ENCODE data around the gene C19orf47. TPM values are rescaled to one million over a fixed set of nuclear protein-coding genes. Genes with fewer than 3 reads are reported as not detected.
"Not testable (repeated sequence)": the region's sequence is repeated elsewhere in the genome, so short reads cannot be mapped to it uniquely, and the experiment has no call there.

C19orf47 gene
- total RNA-seq, 1 donor from 2014 or later = 17.4 TPM

DNA sequence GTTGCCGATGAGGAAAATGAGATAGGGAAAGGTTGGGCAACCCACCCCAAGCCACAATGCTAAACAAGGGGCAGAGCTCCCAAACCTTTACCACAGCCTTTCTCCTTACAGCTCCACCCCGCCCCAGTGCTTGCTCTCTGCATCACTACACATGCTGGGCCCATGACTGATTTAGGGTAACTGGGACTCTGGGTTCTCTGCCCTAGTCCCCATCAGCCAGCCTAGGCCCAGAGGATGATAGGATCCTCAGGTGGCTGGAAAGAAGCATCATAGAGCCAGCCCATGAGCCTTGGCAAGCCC lies 11.6 kb downstream of the C19orf47 start:
- intact Hi-C loops (cut with DNase I) = no loop called here
- Histone ChIP-seq H3K4me3 (no peak overlapping the region), H3K27me3 (no peaks in the 10 kb centered on the region), H3K36me3 (peaks cover 0 to 53% of the 10 kb centered on the region in 2 donors), H3K27ac (no peak overlapping the region), H3K4me1 (no peaks in the 10 kb centered on the region), H3K9me3 (no peaks in the 10 kb centered on the region)
- no peak for DNase-seq (ENCODE audit: extremely low spot score in 2 of 2)
- TF ChIP-seq POLR2A (IDR thresholded peaks at IDR 0.05) (no peak), POLR2AphosphoS5 (IDR thresholded peaks at IDR 0.05; ENCODE audit: insufficient read depth in 1 of 2, low read depth in 1 of 2) (no peak)
- TF ChIP-seq, protein P1, sequence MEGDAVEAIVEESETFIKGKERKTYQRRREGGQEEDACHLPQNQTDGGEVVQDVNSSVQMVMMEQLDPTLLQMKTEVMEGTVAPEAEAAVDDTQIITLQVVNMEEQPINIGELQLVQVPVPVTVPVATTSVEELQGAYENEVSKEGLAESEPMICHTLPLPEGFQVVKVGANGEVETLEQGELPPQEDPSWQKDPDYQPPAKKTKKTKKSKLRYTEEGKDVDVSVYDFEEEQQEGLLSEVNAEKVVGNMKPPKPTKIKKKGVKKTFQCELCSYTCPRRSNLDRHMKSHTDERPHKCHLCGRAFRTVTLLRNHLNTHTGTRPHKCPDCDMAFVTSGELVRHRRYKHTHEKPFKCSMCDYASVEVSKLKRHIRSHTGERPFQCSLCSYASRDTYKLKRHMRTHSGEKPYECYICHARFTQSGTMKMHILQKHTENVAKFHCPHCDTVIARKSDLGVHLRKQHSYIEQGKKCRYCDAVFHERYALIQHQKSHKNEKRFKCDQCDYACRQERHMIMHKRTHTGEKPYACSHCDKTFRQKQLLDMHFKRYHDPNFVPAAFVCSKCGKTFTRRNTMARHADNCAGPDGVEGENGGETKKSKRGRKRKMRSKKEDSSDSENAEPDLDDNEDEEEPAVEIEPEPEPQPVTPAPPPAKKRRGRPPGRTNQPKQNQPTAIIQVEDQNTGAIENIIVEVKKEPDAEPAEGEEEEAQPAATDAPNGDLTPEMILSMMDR (IDR thresholded peaks at IDR 0.05) = no peak

- no peak for DNase-seq (ENCODE audit: extremely low spot score in 2 of 2)
- no peaks in the 10 kb centered on the region for H3K9me3 ChIP-seq
- no peaks in the 10 kb centered on the region for H3K27me3 ChIP-seq
- TF ChIP-seq, protein P1 (IDR thresholded peaks at IDR 0.05) = no peak
- TF ChIP-seq POLR2AphosphoS5 (IDR thresholded peaks at IDR 0.05; ENCODE audit: insufficient read depth in 1 of 2, low read depth in 1 of 2) (no peak), POLR2A (IDR thresholded peaks at IDR 0.05) (no peak)
- no peak overlapping the region for H3K4me3 ChIP-seq
- H3K4me1 ChIP-seq = no peaks in the 10 kb centered on the region
- H3K36me3 ChIP-seq = peaks cover 0 to 58% of the 10 kb centered on the region in 2 donors
- H3K27ac ChIP-seq = no peak overlapping the region
- intact Hi-C loops (cut with DNase I) = no loop called here
These were observed 12.2 kb downstream of the C19orf47 start for GRCh38 chr19:40335855-40336600.

DNA sequence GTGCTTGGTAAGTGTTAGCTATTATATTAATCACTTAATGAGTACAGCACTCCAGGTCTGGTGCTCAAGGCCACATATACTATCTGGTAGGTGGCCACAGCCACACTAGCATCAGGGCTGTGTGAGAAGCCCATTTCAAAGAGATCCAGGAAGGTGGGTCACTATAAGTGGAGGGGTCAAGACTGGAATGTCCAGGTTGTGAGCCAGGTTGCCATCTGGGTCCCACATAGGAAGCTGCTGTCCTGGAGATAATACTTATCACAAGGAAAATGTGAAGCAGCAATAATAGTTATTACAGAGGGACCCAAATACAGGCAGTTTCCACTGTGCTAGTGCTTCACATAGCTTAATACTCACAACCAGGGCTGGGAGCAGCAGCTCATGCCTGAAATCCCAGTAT lies 13.1 kb downstream of the C19orf47 start:
- H3K27ac ChIP-seq = no peak overlapping the region
- TF ChIP-seq, protein P1 (IDR thresholded peaks at IDR 0.05) = no peak
- TF ChIP-seq POLR2AphosphoS5 (IDR thresholded peaks at IDR 0.05; ENCODE audit: insufficient read depth in 1 of 2, low read depth in 1 of 2) (no peak), POLR2A (IDR thresholded peaks at IDR 0.05) (no peak)
- no peak for DNase-seq (ENCODE audit: extremely low spot score in 2 of 2)
- H3K36me3 ChIP-seq = peaks cover 0 to 64% of the 10 kb centered on the region in 2 donors
- intact Hi-C loops (cut with DNase I) = no loop called here
- H3K9me3 ChIP-seq = no peaks in the 10 kb centered on the region
- H3K4me1 ChIP-seq = no peaks in the 10 kb centered on the region
- no peak overlapping the region for H3K4me3 ChIP-seq
- no peaks in the 10 kb centered on the region for H3K27me3 ChIP-seq

- H3K36me3 ChIP-seq = peaks cover 0 to 57% of the 10 kb centered on the region in 2 donors
- H3K27ac ChIP-seq; H3K4me3 ChIP-seq; H3K4me1 ChIP-seq; H3K27me3 ChIP-seq; DNase-seq (ENCODE audit: extremely low spot score in 2 of 2); H3K9me3 ChIP-seq; intact Hi-C loops (cut with DNase I): not testable (repeated sequence)
These were observed 15.1 kb downstream of the C19orf47 start for GRCh38 chr19:40333083-40333482.

- Histone ChIP-seq H3K27ac (no peak overlapping the region), H3K4me1 (no peaks in the 10 kb centered on the region), H3K27me3 (no peaks in the 10 kb centered on the region), H3K36me3 (peaks cover 0 to 61% of the 10 kb centered on the region in 2 donors), H3K9me3 (no peaks in the 10 kb centered on the region), H3K4me3 (no peak overlapping the region)
- DNase-seq (ENCODE audit: extremely low spot score in 2 of 2) = no peak
- TF ChIP-seq POLR2A (IDR thresholded peaks at IDR 0.05) = no peak
- TF ChIP-seq POLR2AphosphoS5 (IDR thresholded peaks at IDR 0.05; ENCODE audit: insufficient read depth in 1 of 2, low read depth in 1 of 2) = no peak
- TF ChIP-seq, protein P1 (IDR thresholded peaks at IDR 0.05) = no peak
- intact Hi-C loops (cut with DNase I) = no loop called here
These were observed 15.5 kb downstream of the C19orf47 start for GRCh38 chr19:40332669-40333068.

Measured in vagina (tissue), 2 donors.